ENCODE data around the gene PIERCE2. TPM values are rescaled to one million over a fixed set of nuclear protein-coding genes. Genes with fewer than 3 reads are reported as not detected.

PIERCE2 gene
- total and polyA plus RNA-seq, 2 donors (not counting 3 experiments of a cell fraction or from before 2014, with no cell fraction given) = 1.4 to 2.3 TPM

- H3K9ac ChIP-seq (replicated peaks; ENCODE audit: extremely low read depth, insufficient read depth, low read length) = no peak overlapping the region
- H3K27ac ChIP-seq (ENCODE audit: insufficient read depth, low read depth, low read length) = no peak overlapping the region
- no TSS peak for BruUV-seq (replicated peaks)
- H3K4me1 ChIP-seq (ENCODE audit: control insufficient read depth, extremely low read depth, insufficient read depth, low read length) = no peaks in the 10 kb centered on the region
- no peaks in the 10 kb centered on the region for H3K9me1 ChIP-seq (replicated peaks; ENCODE audit: control insufficient read depth, extremely low read depth, insufficient read depth, low read length)
- H3K9me3 ChIP-seq (replicated peaks; ENCODE audit: control insufficient read depth, insufficient read depth, low read length) = no peaks in the 10 kb centered on the region
- no peaks in the 10 kb centered on the region for H3K27me3 ChIP-seq (ENCODE audit: control insufficient read depth in 2 of 2, insufficient read depth in 2 of 2, low read length in 2 of 2)
- dilution Hi-C loops (cut with MboI; ENCODE audit: extremely low pct_ligation_motif_present, low sequenced_read_pairs) (no loop called here), intact Hi-C loops (cut with micrococcal nuclease) (no loop called here)
- CTCF ChIA-PET = interaction anchor here (1.4 to 1.6 kb wide), 2 partner anchors 13 to 17 kb away, joined by 5 to 7 read pairs; partner anchors contain the start of gene PIERCE2
- H4K20me1 ChIP-seq (replicated peaks; ENCODE audit: control insufficient read depth, extremely low read depth, insufficient read depth, low read length) = no peaks in the 10 kb centered on the region
- H3K4me3 ChIP-seq (replicated peaks in 1 of 3; ENCODE audit: insufficient read depth in 1 of 3, low read depth in 1 of 3, low read length in 3 of 3) = no peak overlapping the region
- no peaks in the 10 kb centered on the region for H3K36me3 ChIP-seq (ENCODE audit: control insufficient read depth in 2 of 2, extremely low read depth in 1 of 2, insufficient read depth in 2 of 2, low read length in 2 of 2)
- H2AFZ ChIP-seq (ENCODE audit: low read depth, low read length) = no peak overlapping the region
- no peaks in the 10 kb centered on the region for H3K79me2 ChIP-seq (ENCODE audit: control insufficient read depth, insufficient read depth, low read length)
- no peak overlapping the region for H3K4me2 ChIP-seq (ENCODE audit: insufficient read depth, low read length)
- no peak for FAIRE-seq
- no peak for DNase-seq (ENCODE audit: low read depth, low spot score)
- POLR2A ChIA-PET = no interaction called here
- TF ChIP-seq MYC (IDR thresholded peaks at IDR 0.05; ENCODE audit: low read depth, low read length) (no peak), JUN (IDR thresholded peaks at IDR 0.05; ENCODE audit: borderline replicate concordance, insufficient read depth, insufficient read length, low read depth) (no peak), POLR2AphosphoS5 (IDR thresholded peaks at IDR 0.05; ENCODE audit: insufficient read depth, low read depth, low read length) (no peak), FOS (IDR thresholded peaks at IDR 0.05; ENCODE audit: borderline replicate concordance, insufficient read depth, low read length) (no peak), CTCF (IDR thresholded peaks at IDR 0.05; ENCODE audit: extremely low read depth in 1 of 2, insufficient read depth in 1 of 2, low read depth in 1 of 2, low read length in 2 of 2) (no peak), MAX (IDR thresholded peaks at IDR 0.05; ENCODE audit: insufficient read depth, insufficient read length) (no peak), GATA2 (IDR thresholded peaks at IDR 0.05; ENCODE audit: insufficient read depth, insufficient read length, low read depth, low read length) (no peak), POLR2A (IDR thresholded peaks at IDR 0.05; ENCODE audit: low read depth, low read length) (no peak), EZH2 (IDR thresholded peaks at IDR 0.05; ENCODE audit: borderline replicate concordance, low read depth, low read length, severe bottlenecking) (no peak)
These were observed 13.8 kb downstream of the PIERCE2 start for GRCh38 chr15:55422089-55422488.
